Liver (tissue), 3 donors: ENCODE data around the gene ZBTB7A.

Source experiments
- ATF3 ChIP-seq: IDR thresholded peaks from 2 replicates; pipeline ENCODE4 v1.6.1; 2016; ENCODE audit warnings: antibody characterized with exemption
- CTCF ChIP-seq: fragments of 150-350 bp; IDR thresholded peaks from 2 replicates; pipeline ENCODE4 v1.5.1; 2017; ENCODE audit warnings: improper control_type of control experiment, low read depth, low read length; ENCODE audit not compliant: missing input control
- EGR1 ChIP-seq, 2 donors: IDR thresholded peaks; 2 replicates each; pipeline ENCODE4 v1.6.1; 2016 to 2018; ENCODE audit warnings: antibody characterized with exemption in 2 of 2, low read depth in 2 of 2
- SP1 ChIP-seq: IDR thresholded peaks from 2 replicates; pipeline ENCODE4 v1.6.1; 2018; ENCODE audit warnings: antibody characterized with exemption, mild to moderate bottlenecking
- donor health status: healthy.
- donor health status: healthy.

GRCh38 chr19:4028334-4029246 lies 38.1 kb downstream of the ZBTB7A start:
- TF ChIP-seq ATF3, result no peak
- no peak for TF ChIP-seq SP1
- no peak for TF ChIP-seq CTCF
- TF ChIP-seq EGR1 (IDR thresholded peaks at IDR 0.05; ENCODE audit: low read depth in 2 of 2), result no peak
